PC-9 (cell line): ENCODE measurements around the gene EME1. TPM values are rescaled to one million over a fixed set of nuclear protein-coding genes. Genes with fewer than 3 reads are reported as not detected.

Experiments used
- BruUV-seq: library from RNA; stranded (reverse); fragments of 400-500 nt; replicated peaks from 2 replicates; lab custom pipeline; 2021; lab: Mats Ljungman, UMichigan
- CTCF ChIA-PET: fragments of 300-600 bp; sonication (Branson Sonifier 250); formaldehyde crosslinking; loops from one replicate; lab custom pipeline; 2022; ENCODE audit warnings: antibody characterized with exemption; lab: Charles Lee
- POLR2A ChIA-PET: fragments of 300-600 bp; sonication (Branson Sonifier 250); formaldehyde crosslinking; loops from one replicate; lab custom pipeline; 2022; ENCODE audit warnings: antibody characterized with exemption; ENCODE audit not compliant: unreplicated experiment; lab: Charles Lee
- DNase-seq, 2 experiments: peaks; one replicate each; pipeline versions ENCODE4 v3.0.0 to v3.0.0-alpha.2; 2015 to 2022; ENCODE audit warnings: mixed read lengths in 1 of 2
- H2AFZ ChIP-seq: fragments of 200-600 bp; sonication (generic); 2 replicates; pipeline ENCODE4 v1.8.1; 2017; ENCODE audit warnings: antibody characterized with exemption
- H3F3A ChIP-seq: fragments of 200-600 bp; sonication (generic); 2 replicates; pipeline ENCODE4 v1.8.1; 2017; ENCODE audit warnings: antibody characterized with exemption, mild to moderate bottlenecking, low read depth; ENCODE audit not compliant: insufficient read depth
- H3K27ac ChIP-seq: fragments of 200-600 bp; sonication (generic); 2 replicates; pipeline ENCODE4 v1.6.1; 2016; ENCODE audit warnings: mixed run types
- H3K27me3 ChIP-seq: fragments of 200-600 bp; sonication (generic); 2 replicates; pipeline ENCODE4 v1.6.1; 2016; ENCODE audit warnings: low read depth, mixed run types; ENCODE audit not compliant: insufficient read depth
- H3K36me3 ChIP-seq: fragments of 200-600 bp; sonication (generic); 2 replicates; pipeline ENCODE4 v1.6.1; 2016; ENCODE audit warnings: low read depth, mixed run types
- H3K4me1 ChIP-seq: fragments of 200-600 bp; sonication (generic); replicated peaks from 2 replicates; pipeline ENCODE4 v1.6.1; 2016; ENCODE audit warnings: mixed run types; ENCODE audit not compliant: insufficient read depth
- H3K4me2 ChIP-seq: fragments of 200-600 bp; sonication (generic); 2 replicates; pipeline ENCODE4 v1.6.1; 2017; ENCODE audit warnings: mixed run types
- H3K4me3 ChIP-seq: fragments of 200-600 bp; sonication (generic); 2 replicates; pipeline ENCODE4 v1.6.1; 2016; ENCODE audit warnings: mixed run types
- H3K79me2 ChIP-seq: fragments of 200-600 bp; sonication (generic); 2 replicates; pipeline ENCODE4 v1.6.1; 2017; ENCODE audit warnings: low read depth, mixed run types
- H3K9me2 ChIP-seq: fragments of 200-600 bp; sonication (generic); 2 replicates; pipeline ENCODE4 v1.8.1; 2017; ENCODE audit warnings: mild to moderate bottlenecking; ENCODE audit not compliant: insufficient read depth
- H3K9me3 ChIP-seq: fragments of 200-600 bp; sonication (generic); 2 replicates; pipeline ENCODE4 v1.8.1; 2016; ENCODE audit warnings: low read depth; ENCODE audit not compliant: insufficient read depth
- H4K20me1 ChIP-seq: fragments of 200-600 bp; sonication (generic); 2 replicates; pipeline ENCODE4 v1.8.1; 2017; ENCODE audit not compliant: insufficient read depth
- CTCF ChIP-seq: fragments of 200-600 bp; sonication (generic); conservative IDR thresholded peaks from 2 replicates; pipeline ENCODE4 v1.6.1; 2017; ENCODE audit warnings: mixed run types, antibody characterized with exemption, mild to moderate bottlenecking, moderate library complexity
- EZH2 ChIP-seq: fragments of 200-600 bp; sonication (generic); IDR thresholded peaks from 2 replicates; pipeline ENCODE4 v1.8.0; 2017; ENCODE audit warnings: antibody characterized with exemption, low read depth
- intact Hi-C: fragments of 100-400 bp; cut with micrococcal nuclease; formaldehyde crosslinking; loops from one replicate; pipeline ENCODE4 v1.10.0; 2022; ENCODE audit not compliant: unreplicated experiment
- total RNA-seq: library from RNA; stranded (reverse); gene quantifications from 2 replicates; pipeline ENCODE4 v1.2.3, GENCODE V29; 2021

EME1 gene
- total RNA-seq, 1 experiment from 2014 or later: 21.0 TPM

GRCh38 chr17:50355701-50356341, 17.2 kb upstream of the EME1 start:
- intact Hi-C loops: no loop called here
- Histone ChIP-seq H3K27me3 (no peaks in the 10 kb centered on the region), H3K4me3 (no peak overlapping the region), H3K9me3 (no peaks in the 10 kb centered on the region), H3K27ac (no peak overlapping the region), H2AFZ (no peak overlapping the region), H3K4me1 (no peaks in the 10 kb centered on the region), H3K36me3 (0 out of 2 replicates have a peak, but pooled peaks cover 7% of the 10 kb centered on the region), H3K4me2 (no peak overlapping the region), H3F3A (no peaks in the 10 kb centered on the region), H4K20me1 (peaks cover 3% of the 10 kb centered on the region; the same call in 1 of the 2 replicates), H3K79me2 (no peaks in the 10 kb centered on the region), H3K9me2 (no peaks in the 10 kb centered on the region)
- TF ChIP-seq EZH2: no peak
- no peak for TF ChIP-seq CTCF
- no peak for DNase-seq
- BruUV-seq: no TSS peak
- POLR2A ChIA-PET: interaction anchor here (0.5 to 0.6 kb wide), 2 partner anchors 202 to 871 kb away, joined by 3 to 12 read pairs; no protein-coding TSS in a partner anchor
- CTCF ChIA-PET: no interaction called here

- H3K36me3 ChIP-seq: 0 out of 2 replicates have a peak, but pooled peaks cover 7% of the 10 kb centered on the region
- no peak for DNase-seq
These were observed 16.6 kb upstream of the EME1 start for GRCh38 chr17:50356418-50356817.

GRCh38 chr17:50356892-50357510, 16.0 kb upstream of the EME1 start:
- Histone ChIP-seq H3K27ac (no peak overlapping the region), H3K9me2 (no peaks in the 10 kb centered on the region), H3F3A (peaks cover 1% of the 10 kb centered on the region; the same call in 1 of the 2 replicates), H2AFZ (no peak overlapping the region), H4K20me1 (peaks cover 3% of the 10 kb centered on the region; the same call in 1 of the 2 replicates), H3K4me2 (no peak overlapping the region), H3K9me3 (no peaks in the 10 kb centered on the region), H3K4me1 (no peaks in the 10 kb centered on the region), H3K79me2 (no peaks in the 10 kb centered on the region), H3K36me3 (0 out of 2 replicates have a peak, but pooled peaks cover 7% of the 10 kb centered on the region), H3K27me3 (no peaks in the 10 kb centered on the region), H3K4me3 (no peak overlapping the region)
- DNase-seq: no peak
- POLR2A ChIA-PET: no interaction called here
- no TSS peak for BruUV-seq
- no peak for TF ChIP-seq EZH2
- no peak for TF ChIP-seq CTCF
- intact Hi-C loops: no loop called here
- CTCF ChIA-PET: no interaction called here

More at GRCh38 chr17:50356418-50356817, 16.6 kb upstream of the EME1 start:
- Histone ChIP-seq H3K9me3 (no peaks in the 10 kb centered on the region), H3K4me1 (no peaks in the 10 kb centered on the region), H3K27me3 (no peaks in the 10 kb centered on the region), H3K4me3 (no peak overlapping the region), H3K9me2 (no peaks in the 10 kb centered on the region), H3K4me2 (no peak overlapping the region), H3F3A (no peaks in the 10 kb centered on the region), H2AFZ (no peak overlapping the region), H3K27ac (no peak overlapping the region), H4K20me1 (peaks cover 3% of the 10 kb centered on the region; the same call in 1 of the 2 replicates), H3K79me2 (no peaks in the 10 kb centered on the region)
- BruUV-seq: no TSS peak
- TF ChIP-seq CTCF (no peak), EZH2 (no peak)
- ChIA-PET POLR2A (no interaction called here), CTCF (no interaction called here)
- intact Hi-C loops: no loop called here
